OCI-LY7 (cell line): ENCODE results near the gene GOLGA8N. TPM values are rescaled to one million over a fixed set of nuclear protein-coding genes. Genes with fewer than 3 reads are reported as not detected.

Source experiments
- BruUV-seq: library from RNA; stranded (reverse); fragments of 400-500 nt; replicated peaks from 2 replicates; lab custom pipeline; 2021; lab: Mats Ljungman, UMichigan
- CTCF ChIA-PET: fragments of 300-600 bp; sonication (Branson Sonifier 250); formaldehyde crosslinking; loops from one replicate; lab custom pipeline; 2022; ENCODE audit warnings: antibody characterized with exemption; ENCODE audit not compliant: unreplicated experiment; lab: Charles Lee
- POLR2A ChIA-PET: fragments of 300-600 bp; sonication (Branson Sonifier 250); formaldehyde crosslinking; loops from one replicate; lab custom pipeline; 2022; ENCODE audit warnings: antibody characterized with exemption; lab: Charles Lee
- DNase-seq: peaks from one replicate; pipeline ENCODE4 v3.0.0-alpha.2; 2015; ENCODE audit warnings: low spot score
- H2AFZ ChIP-seq: fragments of 200-600 bp; sonication (generic), shearing (Covaris generic); 2 replicates; pipeline ENCODE4 v1.6.1; 2014; ENCODE audit warnings: mild to moderate bottlenecking, antibody characterized with exemption, low read length, moderate library complexity
- H3K27ac ChIP-seq: fragments of 200-600 bp; sonication (generic); 2 replicates; pipeline ENCODE4 v1.5.1; 2014; ENCODE audit warnings: mixed run types, low read depth, mild to moderate bottlenecking, moderate library complexity, low read length, inconsistent platforms; ENCODE audit not compliant: poor library complexity, severe bottlenecking
- H3K36me3 ChIP-seq: fragments of 200-600 bp; sonication (generic); 2 replicates; pipeline ENCODE4 v1.6.1; 2014; ENCODE audit warnings: mild to moderate bottlenecking, antibody characterized with exemption, low read length, moderate library complexity, mixed read lengths; ENCODE audit not compliant: insufficient read depth
- H3K4me1 ChIP-seq: fragments of 200-600 bp; sonication (generic); 2 replicates; pipeline ENCODE4 v1.5.1; 2014; ENCODE audit warnings: mild to moderate bottlenecking, low read length; ENCODE audit not compliant: insufficient read depth, poor library complexity, severe bottlenecking
- H3K4me2 ChIP-seq: fragments of 200-600 bp; sonication (generic); 2 replicates; pipeline ENCODE4 v1.6.1; 2014; ENCODE audit warnings: mild to moderate bottlenecking, low read length
- H3K4me3 ChIP-seq: fragments of 200-600 bp; sonication (generic); 2 replicates; pipeline ENCODE4 v1.5.1; 2014; ENCODE audit warnings: mild to moderate bottlenecking, low read depth, low read length; ENCODE audit not compliant: poor library complexity, severe bottlenecking
- H3K79me2 ChIP-seq: fragments of 200-600 bp; sonication (generic); 2 replicates; pipeline ENCODE4 v1.6.1; 2016; ENCODE audit warnings: low read depth, mild to moderate bottlenecking, low read length, moderate library complexity, mixed read lengths; ENCODE audit not compliant: insufficient read depth
- H3K9me2 ChIP-seq: fragments of 200-600 bp; sonication (generic); 2 replicates; pipeline ENCODE4 v1.6.1; 2016; ENCODE audit warnings: mild to moderate bottlenecking, low read length, mixed read lengths; ENCODE audit not compliant: insufficient read depth
- H3K9me3 ChIP-seq: fragments of 200-600 bp; sonication (generic); 2 replicates; pipeline ENCODE4 v1.6.1; 2014; ENCODE audit warnings: mild to moderate bottlenecking, mixed run types, low read length, mixed read lengths
- H4K20me1 ChIP-seq: fragments of 200-600 bp; sonication (generic); 2 replicates; pipeline ENCODE4 v1.6.1; 2014; ENCODE audit warnings: mild to moderate bottlenecking, antibody characterized with exemption, low read length, moderate library complexity, mixed read lengths; ENCODE audit not compliant: insufficient read depth
- CTCF ChIP-seq: fragments of 200-600 bp; sonication (generic); conservative IDR thresholded peaks from 2 replicates; pipeline ENCODE4 v1.5.1; 2014; ENCODE audit warnings: mild to moderate bottlenecking, antibody characterized with exemption, low read length, moderate library complexity, mixed read lengths
- EZH2phosphoT487 ChIP-seq: fragments of 200-600 bp; sonication (generic); IDR thresholded peaks from 2 replicates; pipeline ENCODE4 v1.6.1; 2018; ENCODE audit warnings: low read depth, borderline replicate concordance, mild to moderate bottlenecking, mixed run types, antibody characterized with exemption, low read length, moderate library complexity, mixed read lengths
- intact Hi-C: fragments of 100-400 bp; cut with micrococcal nuclease; formaldehyde crosslinking; loops from one replicate; pipeline ENCODE4 v1.10.0; 2022; ENCODE audit not compliant: unreplicated experiment
- small RNA-seq: library from RNA; depleted of rRNA; stranded (forward); fragments of <200 nt; gene quantifications from one replicate; pipeline ENCODE3, GENCODE V24; 2014
- total RNA-seq, 2 experiments: library from RNA; depleted of rRNA in 1 of 2; stranded (reverse); fragments of >200 nt in 1 of 2; shearing (Covaris generic) in 1 of 2; gene quantifications; 2 replicates each; pipeline ENCODE4 v1.2.3, GENCODE V29; 2014 to 2022

Gene GOLGA8N
- total RNA-seq, 2 experiments from 2014 or later, result 2.0 to 2.8 TPM

GRCh38 chr15:32656496-32656895 is 63.2 kb downstream of the GOLGA8N start:
- intact Hi-C loops, result no loop called here
- no peaks in the 10 kb centered on the region for H4K20me1 ChIP-seq
- H3K27ac ChIP-seq, result no peak overlapping the region
- H3K4me2 ChIP-seq, result no peak overlapping the region
- no peaks in the 10 kb centered on the region for H3K9me2 ChIP-seq
- no TSS peak for BruUV-seq
- no peaks in the 10 kb centered on the region for H3K9me3 ChIP-seq
- no peak for DNase-seq
- TF ChIP-seq CTCF (no peak), EZH2phosphoT487 (no peak)
- CTCF ChIA-PET, result no interaction called here
- POLR2A ChIA-PET, result interaction anchor here (1.3 kb wide), 1 partner anchor 10 kb away, joined by 3 read pairs; no protein-coding TSS in a partner anchor
- H3K36me3 ChIP-seq, result peaks cover 85% of the 10 kb centered on the region
- H3K4me3 ChIP-seq, result no peak overlapping the region
- no peaks in the 10 kb centered on the region for H3K4me1 ChIP-seq
- H2AFZ ChIP-seq, result no peak overlapping the region
- H3K79me2 ChIP-seq, result no peaks in the 10 kb centered on the region

Small RNA genes lying within 50 kb of the gene (small RNA-seq; reads per million reads assigned to genes)
- not detected for gene RN7SL286P

Other genes with a start within 250 kb of the GOLGA8N start
- not detected in 2 replicates for gene GOLGA8K, start 190.2 kb upstream of the GOLGA8N start, total RNA-seq (2014; rRNA removed; shearing (Covaris generic))
- gene GOLGA8K, start 190.2 kb upstream of the GOLGA8N start, total RNA-seq (2022), result 0.46 TPM in 1 of 2 replicates, not detected in the other
- gene GOLGA8O, start 137.8 kb upstream of the GOLGA8N start, total RNA-seq (2014; rRNA removed; shearing (Covaris generic)), result 0.44 TPM in 1 of 2 replicates, not detected in the other
- gene GOLGA8O, start 137.8 kb upstream of the GOLGA8N start, total RNA-seq (2022), result 0.23 and 0.35 TPM in 2 replicates
- gene ARHGAP11A, start 22.0 kb downstream of the GOLGA8N start, total RNA-seq (2014; rRNA removed; shearing (Covaris generic)), result 41.0 and 50.5 TPM in 2 replicates
- 134 and 150 TPM in 2 replicates for gene ARHGAP11A, start 22.0 kb downstream of the GOLGA8N start, total RNA-seq (2022)
- gene SCG5, start 48.3 kb downstream of the GOLGA8N start, total RNA-seq (2014; rRNA removed; shearing (Covaris generic)), result 1.5 and 6.5 TPM in 2 replicates
- gene SCG5, start 48.3 kb downstream of the GOLGA8N start, total RNA-seq (2022), result 4.1 and 4.7 TPM in 2 replicates
- gene GREM1, start 124.5 kb downstream of the GOLGA8N start, total RNA-seq (2014; rRNA removed; shearing (Covaris generic)), result not detected in 2 replicates
- not detected in 2 replicates for gene GREM1, start 124.5 kb downstream of the GOLGA8N start, total RNA-seq (2022)